ENCODE measurements around the gene WSCD2.
"Not testable (repeated sequence)": the region's sequence is repeated elsewhere in the genome, so short reads cannot be mapped to it uniquely, and the experiment has no call there.

WSCD2 gene

DNA sequence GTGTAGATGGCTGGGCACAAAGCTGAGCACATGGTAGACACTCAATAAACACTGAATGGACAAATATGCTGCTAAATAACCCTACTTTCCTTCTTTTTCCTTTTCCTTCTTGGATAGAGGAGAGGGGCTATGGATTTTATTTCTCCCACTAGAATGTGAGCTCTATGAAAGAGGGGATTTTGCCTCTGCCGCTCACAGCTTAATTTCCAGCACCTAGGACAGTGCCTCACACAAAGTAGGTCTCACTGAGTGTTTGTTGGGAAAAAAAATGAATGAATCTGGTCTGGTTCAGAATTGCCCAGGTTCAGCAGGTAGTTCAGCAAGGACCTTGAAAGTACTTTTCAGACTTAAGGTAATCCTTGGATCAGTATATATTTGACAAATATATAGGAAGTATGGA lies 65.5 kb downstream of the WSCD2 start:
- DNase-seq = no peak

GRCh38 chr12:108196319-108196718 lies 67.2 kb downstream of the WSCD2 start:
- no peak for DNase-seq

- no peak for DNase-seq
These were observed 67.8 kb downstream of the WSCD2 start for GRCh38 chr12:108196921-108197320.

DNA sequence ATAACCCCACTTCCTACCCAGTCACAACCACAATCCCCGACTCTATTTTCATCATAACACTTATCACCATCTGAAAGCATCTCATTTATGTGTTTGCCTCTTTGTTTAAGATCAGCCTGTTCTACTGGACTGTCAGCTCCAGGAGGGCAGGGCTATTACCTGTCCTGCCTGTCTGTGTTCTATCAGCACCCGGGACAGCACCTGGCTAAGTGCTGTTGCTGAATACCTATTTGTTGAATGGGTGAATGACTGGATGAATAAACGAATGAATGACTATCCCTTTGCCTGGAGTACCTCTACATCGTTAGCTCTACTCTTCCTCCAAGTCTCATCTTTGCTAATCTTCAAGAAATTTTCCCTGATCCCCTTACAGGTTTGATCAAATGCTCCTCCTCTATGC lies 69.0 kb downstream of the WSCD2 start:
- DNase-seq = no peak

GRCh38 chr12:108199106-108199505 lies 70.0 kb downstream of the WSCD2 start:
- no peak for DNase-seq

DNA sequence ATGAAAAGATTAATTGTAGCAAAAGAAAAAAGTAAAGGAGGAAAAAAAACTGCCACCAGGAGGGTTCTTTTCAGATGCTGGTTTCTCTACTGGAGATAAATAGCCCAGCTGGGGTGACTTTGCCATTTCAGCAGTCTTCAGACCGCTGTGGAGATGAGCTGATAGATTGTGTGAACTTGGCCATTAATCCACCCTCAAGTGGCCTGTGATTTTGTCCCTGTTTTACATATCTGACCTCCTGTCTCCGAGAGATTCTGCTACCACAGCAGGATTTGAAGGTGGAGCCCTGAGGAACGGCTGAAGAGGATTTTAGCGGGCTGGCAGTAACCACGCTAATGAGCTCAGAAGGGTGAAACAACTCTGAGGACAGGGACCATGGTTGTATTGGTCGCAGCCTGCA lies 72.7 kb downstream of the WSCD2 start:
- no peak for DNase-seq

GRCh38 chr12:108204117-108204987 lies 75.3 kb downstream of the WSCD2 start:
- DNase-seq = no peak

- DNase-seq = no peak
These were observed 76.8 kb downstream of the WSCD2 start for GRCh38 chr12:108205864-108206263.

GRCh38 chr12:108207791-108208730 lies 79.0 kb downstream of the WSCD2 start:
- no peak for DNase-seq

DNA sequence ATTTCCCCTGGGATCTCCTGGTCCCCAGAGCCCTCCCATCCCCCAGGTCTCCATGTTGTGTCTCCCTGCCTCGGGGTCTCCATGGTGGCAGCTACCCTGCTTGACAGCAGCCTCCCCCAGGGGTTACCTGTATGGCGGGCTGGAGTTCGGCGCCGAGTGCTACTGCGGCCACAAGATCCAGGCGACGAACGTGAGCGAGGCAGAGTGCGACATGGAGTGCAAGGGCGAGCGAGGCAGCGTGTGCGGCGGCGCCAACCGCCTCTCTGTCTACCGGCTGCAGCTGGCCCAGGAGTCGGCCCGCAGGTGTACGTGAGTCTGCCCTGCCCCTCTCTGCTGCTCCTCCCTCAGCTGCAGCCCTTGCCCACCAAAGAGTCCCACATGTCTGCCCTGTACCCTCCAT lies 80.9 kb downstream of the WSCD2 start:
- DNase-seq = no peak

DNA sequence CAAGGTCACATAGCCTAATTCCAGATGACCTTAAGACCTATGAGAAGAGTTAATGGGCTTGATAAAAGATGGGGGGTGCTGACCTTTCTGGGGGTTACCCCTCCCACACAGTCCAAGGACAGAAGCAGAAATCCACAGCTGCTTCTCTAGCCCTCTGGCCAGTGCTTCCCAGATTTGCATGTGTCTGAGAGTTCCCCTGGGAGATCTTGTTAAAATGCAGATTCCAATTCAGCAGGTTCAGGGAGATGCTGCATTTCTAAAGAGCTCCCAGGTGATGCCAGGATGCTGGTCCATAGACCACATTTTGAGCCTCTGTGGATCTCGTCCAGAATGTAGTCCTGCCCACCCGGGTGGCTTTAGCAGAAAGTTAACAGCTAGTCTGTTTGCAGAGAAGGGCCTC lies 82.1 kb downstream of the WSCD2 start:
- no peak for DNase-seq

DNA sequence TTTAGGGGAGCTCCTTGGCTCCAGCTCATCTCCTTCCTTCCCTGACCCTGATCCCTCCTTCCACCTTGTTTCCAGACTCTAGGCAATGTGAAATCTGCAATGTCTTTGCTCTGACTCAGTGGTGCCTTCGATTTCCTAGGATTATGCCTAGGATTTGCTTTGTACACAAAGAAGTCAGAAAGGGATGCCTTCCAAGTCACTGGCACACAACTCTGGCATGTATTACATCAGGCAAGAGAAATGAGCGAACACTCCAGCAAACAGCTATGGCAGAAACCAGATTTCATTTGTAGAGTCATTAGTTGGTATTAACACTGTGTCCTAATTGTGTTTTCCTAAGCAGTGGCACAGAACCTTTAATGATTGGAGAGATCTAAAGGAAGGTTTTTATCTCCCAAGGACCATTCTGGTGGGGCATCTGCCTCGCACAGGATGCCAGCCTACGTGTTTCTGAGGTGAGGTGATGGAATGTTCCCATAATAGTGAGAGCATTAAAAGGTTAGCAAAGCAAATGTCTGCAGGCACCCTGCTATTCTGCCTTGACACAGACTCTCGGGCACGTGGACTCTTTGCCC lies 84.9 kb downstream of the WSCD2 start:
- DNase-seq = no peak

DNA sequence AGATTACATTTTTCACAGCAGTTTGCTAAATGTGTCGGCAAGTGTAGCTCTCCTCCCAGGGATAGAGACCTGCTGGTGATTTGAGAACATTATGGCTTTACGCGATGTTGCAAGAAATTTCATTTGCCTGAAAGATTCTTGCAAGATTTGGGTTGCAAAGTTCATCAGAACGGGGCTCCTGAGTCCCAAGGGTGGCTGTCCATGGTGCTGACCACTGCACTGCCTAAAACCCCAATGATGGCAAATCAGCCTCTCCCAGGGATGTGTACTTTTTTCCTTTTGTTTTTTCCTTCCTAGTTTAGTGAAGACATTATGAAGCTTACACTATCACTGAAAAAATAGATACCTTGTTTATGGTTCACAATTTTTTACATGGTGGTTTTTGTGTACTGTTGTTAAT lies 85.4 kb downstream of the WSCD2 start:
- no peak for DNase-seq

DNA sequence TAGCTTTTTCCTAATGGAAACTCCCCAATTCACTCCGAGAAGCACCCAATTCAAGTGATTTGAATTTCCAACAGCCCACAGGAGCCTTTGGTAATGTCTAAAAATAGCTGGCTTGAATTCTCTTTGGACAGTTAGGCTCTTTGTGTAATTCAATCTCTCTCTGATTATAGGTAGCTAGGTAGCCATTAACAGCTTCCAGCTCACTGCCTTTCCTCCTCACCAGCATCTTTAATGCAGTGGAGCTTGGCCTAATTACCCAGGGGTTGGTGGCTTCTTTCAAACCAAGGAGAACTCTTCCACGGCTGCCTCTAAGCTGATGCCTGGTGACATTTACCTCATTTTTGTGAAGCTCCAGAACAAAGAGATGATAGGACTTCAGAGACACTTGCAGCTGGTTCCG lies 86.4 kb downstream of the WSCD2 start:
- DNase-seq = no peak

DNA sequence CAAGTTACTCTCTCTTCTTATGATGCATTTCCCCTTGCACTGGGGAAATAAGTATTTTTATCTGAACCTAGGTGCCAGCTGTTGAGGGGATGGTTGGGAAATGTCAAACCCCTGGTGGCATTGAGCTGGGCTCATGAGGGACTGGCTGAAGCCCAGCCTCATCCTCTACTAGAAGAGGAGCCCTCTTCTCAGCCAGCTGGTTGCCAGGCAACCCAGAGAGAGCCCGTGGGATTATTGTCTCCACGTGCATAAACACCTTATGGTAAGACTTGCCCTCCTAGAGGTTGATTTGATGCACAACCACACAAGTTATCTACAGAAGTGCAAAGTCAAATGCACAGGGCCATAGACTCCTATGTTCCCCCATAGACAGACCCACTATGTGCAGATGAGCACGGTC lies 89.8 kb downstream of the WSCD2 start:
- DNase-seq = no peak

- DNase-seq = not testable (repeated sequence)
These were observed 96.0 kb downstream of the WSCD2 start for GRCh38 chr12:108225101-108225500.

DNA sequence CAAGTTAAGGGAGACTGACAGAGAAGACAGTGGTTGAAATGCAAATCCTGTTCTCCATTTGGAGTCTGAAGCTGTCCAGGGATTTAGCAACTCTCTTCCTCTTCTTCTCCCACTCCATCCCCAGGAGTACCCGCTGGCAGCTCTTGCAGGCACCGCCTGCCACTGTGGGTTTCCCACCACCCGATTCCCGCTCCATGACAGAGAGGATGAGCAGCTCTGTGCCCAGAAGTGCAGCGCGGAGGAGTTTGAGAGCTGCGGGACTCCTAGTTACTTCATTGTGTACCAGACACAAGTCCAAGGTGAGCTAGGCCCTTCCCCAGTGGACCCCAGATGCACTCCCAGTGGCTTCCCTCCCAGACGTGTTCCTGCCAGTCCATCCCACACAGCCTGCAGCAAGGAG lies 97.8 kb downstream of the WSCD2 start:
- no peak for DNase-seq

DNA sequence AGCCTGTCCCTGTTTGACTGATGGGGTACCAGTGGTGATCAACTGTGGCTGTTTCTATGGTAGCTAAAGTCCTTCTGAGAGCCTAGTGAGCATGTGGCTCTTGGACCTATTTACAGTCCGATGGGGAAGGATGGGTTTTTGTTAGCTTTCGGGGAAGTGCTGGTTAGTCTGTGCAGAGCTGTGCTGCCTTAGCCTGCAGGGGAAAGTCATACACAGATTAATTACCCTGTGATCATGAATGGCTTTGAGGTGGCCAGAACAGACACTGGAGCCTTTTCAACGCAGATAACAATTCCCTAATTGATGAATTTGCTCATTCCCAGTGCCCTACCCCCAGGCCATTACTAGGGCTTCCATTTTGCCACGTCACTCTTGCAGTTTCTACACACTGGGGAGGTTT lies 99.7 kb downstream of the WSCD2 start:
- DNase-seq = no peak

GRCh38 chr12:108231109-108231905 lies 102.2 kb downstream of the WSCD2 start:
- DNase-seq = no peak

GRCh38 chr12:108231909-108232434 lies 102.9 kb downstream of the WSCD2 start:
- no peak for DNase-seq

- no peak for DNase-seq
These were observed 103.5 kb downstream of the WSCD2 start for GRCh38 chr12:108232565-108232964.

DNA sequence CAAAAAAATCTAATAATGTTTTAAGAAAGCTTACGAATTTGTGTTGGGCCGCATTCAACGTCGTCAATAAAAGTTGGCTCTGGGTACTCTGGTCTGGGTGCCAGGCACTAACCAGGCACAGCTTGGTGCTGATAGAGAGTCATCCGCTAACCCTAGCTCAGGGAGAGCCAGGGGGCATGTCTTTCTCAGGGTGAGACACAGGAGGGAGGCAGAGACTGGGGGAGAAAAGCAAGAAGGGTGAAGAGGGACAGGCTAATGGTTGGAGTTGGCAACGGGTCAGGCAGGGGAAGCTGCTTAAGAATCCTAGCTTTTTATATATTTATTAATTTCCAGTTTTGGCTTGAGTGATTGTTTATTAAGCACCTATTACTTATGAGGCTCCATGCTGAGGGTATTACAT lies 105.1 kb downstream of the WSCD2 start:
- DNase-seq = no peak
